Activated T-cell treated with anti-CD3 and anti-CD28 coated beads, Interleukin-2, amount 50 U/mL, for 48 hours (primary cell): ENCODE measurements around the gene MRPL30.
"Not testable (repeated sequence)": the region's sequence is repeated elsewhere in the genome, so short reads cannot be mapped to it uniquely, and the experiment has no call there.

ENCODE experiments used
- DNase-seq, 2 experiments: peaks; one replicate each; pipeline ENCODE4 v3.0.0-alpha.2; 2020

MRPL30 gene

DNA sequence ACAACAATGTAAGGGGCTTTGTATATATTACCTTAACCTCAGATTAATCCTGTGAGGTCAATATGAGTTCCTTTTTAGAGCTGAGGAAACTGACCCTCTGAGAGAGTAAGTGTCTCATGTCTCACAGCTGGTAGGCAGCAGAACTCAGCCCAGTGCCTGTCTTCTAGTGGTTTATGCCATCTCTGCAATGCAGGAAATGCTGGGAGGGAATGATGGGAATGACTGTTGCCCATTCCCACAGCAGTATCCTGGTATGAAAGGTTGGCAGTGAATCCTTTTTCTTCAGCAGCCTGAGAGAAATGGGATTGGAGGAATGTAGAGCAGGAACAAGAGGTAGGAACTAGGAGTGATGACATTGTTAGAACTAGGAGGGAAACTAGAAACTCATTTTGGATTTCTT lies 6.0 kb downstream of the MRPL30 start:
- no peak for DNase-seq

DNA sequence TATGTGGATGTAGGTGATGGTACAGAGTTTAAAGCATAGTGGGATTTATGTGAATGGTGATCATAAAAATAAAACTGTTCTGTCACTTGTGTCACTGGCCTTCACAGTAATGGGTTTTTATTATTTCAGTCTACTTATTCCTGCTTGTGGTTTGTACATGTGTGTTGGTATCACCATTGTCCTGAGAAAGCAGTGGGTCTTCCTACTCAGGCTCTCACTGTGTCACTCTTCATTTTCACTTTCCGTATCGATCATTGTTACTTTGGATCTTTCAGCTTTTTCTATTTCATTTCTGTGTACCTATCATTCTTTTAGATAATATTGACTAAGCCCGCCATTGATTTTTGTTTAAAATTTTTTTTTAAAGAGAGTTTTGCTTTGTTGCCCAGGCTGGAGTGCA lies 7.4 kb downstream of the MRPL30 start:
- DNase-seq, result no peak

DNA sequence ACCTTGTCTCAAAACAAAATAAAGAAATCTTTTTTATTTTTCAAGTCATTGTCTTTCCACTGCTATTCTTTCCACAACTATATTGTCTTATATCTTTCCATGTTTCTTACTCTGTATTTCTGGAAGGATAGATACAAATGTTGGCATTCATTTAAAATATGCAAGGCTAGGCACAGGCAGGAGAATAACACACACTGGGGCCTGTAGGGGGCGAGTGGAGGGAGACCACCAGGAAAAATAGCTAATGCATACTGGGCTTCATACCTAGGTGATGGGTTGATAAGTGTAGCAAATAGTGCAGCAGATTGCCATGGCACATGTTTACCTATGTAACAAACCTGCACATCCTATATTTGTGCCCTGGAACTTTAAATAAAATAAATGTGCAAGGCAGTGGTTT lies 9.6 kb downstream of the MRPL30 start:
- no peak for DNase-seq

DNA sequence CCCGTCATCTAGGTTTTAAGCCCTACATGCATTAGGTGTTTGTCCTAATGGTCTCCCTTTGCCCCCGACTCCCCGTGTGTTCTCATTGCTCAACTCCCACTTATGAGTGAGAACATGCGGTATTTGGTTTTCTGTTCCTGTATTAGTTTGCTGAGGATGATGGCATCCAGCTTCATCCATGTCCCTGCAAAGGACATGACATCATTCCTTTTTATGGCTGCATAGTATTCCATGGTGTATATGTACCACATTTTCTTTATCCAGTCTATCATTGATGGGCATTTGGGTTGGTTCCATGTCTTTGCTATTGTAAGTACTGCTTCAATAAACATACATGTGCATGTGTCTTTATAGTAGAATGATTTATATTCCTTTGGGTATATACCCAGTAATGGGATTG lies 11.4 kb downstream of the MRPL30 start:
- not testable (repeated sequence) for DNase-seq

DNA sequence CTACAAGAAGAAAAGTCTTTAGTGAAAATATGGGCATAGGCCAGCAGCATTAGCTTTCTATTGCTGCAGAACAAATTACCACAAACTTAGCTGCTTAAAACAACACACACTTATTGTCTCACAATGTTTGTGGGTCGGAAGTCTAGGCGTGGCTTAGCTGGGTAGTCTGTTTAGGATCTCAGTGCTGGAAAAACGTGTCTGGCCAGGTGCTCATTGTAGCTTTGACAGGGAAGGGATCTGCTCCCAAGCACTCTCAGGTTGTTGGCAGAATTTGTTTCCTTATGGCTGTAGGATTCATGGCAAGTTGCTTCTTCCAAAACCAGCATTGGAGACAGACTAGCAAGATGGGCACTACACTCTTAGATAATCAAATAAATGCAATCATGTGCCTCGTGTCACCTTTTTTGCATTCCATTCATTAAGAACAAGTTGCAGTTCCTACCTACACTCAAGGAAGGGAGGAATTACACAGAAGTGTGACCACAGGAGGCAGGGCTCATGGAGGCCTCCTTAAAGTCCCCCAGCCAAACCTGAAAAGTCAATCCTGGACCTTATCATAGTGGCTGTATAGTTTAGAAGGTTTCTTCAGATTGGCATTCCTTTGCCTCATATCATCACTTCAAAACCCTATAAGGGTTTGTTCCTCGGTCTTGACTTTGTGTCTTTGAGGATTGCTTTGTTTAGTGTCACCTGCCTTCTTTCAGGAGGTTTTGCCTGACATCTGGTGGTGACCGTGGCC lies 17.3 kb downstream of the MRPL30 start:
- no peak for DNase-seq

DNA sequence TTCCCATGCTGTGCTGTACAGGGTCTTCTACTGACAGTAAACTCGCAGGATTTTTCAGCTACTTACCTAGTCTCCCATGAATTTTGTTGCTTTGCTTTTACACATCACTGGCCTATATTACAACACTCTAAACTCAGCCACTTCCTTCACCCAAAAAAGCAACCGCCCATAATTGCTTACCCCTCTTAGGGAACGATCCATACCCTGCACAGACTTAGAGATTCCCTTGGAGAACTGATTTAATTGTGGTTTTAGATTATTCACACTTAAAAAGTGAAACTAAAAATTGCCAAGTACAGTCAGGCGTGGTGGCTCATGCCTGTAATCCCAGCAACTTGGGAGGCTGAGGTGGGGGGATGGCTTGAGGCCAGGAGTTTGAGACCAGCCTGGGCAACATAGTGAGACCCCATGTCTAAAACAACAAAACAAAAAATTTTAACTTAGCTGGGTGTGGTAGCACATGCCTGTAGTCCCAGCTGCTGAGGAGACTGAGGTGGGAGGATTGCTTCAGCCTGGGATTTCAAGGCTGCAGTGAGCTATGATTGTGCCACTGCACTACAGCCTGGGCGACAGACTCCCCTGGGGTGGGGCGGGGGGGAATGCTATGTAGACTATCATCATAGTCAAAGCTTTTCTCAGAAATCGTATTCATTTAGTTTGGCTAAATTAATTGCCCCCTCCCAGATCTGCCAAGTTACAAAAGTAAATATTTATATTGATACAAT lies 19.3 kb downstream of the MRPL30 start:
- DNase-seq, result no peak

DNA sequence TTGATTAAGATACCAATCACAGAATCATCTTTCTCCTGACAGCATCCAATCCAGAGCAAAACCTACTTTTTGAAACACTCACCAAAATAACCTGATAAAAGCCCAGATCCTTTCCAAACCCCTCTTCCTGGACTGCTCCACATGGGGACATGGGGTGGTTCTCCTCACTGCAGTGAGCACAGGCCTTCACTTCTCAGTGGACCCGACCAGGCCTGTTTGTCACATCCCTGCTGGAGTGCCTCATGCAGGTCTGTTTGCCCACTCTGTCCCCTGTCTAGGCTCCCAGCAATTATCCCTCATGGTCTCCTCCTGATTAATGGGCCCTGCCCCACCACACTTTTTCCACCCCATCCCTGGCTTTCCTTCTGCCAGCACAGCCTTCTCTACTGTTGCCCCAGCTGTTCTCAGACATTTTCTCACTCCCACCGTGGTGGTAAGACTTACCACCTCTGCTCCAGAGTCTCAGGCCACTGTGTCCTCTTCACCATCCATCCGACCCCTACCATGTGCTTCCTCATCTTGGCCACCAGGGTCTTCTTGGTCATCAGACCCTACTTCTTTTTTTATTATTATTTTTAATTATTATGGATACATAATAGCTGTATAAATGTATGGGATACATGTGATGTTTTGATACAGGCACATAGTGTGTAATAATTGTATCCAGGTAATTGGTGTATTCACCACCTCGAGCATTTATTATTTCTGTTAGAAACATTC lies 21.1 kb downstream of the MRPL30 start:
- DNase-seq, result no peak

DNA sequence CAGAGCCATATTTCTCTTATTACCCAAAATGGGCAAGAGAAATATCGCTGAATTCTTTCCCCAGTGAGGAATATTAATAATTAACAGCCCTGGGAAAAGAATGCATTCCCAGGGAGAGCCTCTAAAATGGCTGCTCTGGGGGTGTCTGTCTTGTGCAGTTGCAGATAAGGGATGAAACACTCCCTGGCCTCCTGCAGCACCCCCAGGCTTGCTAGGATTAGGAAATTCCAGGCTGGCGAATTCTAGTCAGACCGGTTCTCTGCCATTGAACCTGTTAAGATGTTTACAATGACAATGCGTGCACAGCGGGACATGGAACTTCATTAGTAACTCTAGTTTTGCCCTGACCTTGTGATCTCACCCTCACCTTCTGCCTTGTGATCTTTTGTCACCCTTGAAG lies 24.5 kb downstream of the MRPL30 start:
- DNase-seq, result no peak

DNA sequence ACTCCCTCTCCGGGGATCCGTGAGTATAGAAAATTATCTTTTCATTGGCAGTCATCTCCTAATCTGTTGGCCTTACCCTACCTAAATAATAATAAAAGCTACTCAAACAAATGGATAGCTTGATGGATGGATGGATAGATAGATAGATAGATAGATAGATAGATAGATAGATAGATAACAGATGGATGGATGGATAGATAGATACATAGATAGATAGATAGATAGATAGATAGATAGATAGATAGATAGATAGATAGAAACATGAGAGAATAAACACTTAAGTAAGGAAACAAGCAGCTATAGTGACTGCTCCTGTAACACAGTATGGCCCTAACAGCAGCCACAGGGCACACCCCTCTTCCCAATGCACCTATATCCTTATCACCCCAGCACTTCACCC lies 35.1 kb downstream of the MRPL30 start:
- DNase-seq, result no peak

DNA sequence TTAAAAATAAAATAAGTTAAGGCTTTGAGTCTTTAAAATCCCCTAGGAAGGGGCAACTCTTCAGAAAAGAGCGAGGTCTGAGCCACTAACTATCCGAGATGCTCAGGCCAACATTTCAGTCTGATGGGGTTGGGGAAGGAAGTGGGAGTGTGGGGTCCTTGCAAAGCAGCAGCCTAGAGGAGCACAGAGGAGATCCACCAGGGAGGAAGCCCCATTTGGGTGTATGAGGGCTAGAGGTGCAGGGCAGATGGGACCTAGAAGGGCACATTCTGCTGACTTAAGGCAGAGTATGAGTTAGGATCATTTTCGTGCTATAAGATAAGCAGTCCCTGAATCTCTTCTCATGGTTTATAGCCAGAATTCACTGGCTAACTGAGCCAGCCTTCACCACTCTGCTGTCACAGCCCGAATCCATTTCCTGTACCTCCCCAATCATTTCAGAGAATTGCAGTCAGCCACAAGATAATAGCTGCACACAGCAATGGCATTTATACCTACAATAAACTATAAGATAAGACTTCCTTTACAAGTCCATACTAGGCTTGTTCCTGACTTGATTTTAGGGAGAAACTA lies 37.0 kb downstream of the MRPL30 start:
- DNase-seq, result no peak

DNA sequence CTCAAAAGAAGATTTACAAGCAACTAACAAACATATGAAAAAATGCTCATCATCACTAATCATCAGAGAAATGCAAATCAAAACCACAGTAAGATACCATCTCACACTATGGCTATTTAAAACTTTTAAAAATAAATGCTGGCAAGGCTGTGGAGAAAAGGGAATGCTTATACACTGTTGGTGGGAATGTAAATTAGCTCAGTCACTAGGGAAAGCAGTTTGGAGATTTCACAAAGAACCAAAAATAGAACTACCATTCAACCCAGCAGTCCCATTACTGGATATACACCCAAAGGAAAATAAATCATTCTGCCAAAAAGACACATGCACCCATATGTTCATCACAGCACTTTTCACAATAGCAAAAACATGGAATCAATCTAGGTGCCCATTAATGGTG lies 52.2 kb downstream of the MRPL30 start:
- not testable (repeated sequence) for DNase-seq

DNA sequence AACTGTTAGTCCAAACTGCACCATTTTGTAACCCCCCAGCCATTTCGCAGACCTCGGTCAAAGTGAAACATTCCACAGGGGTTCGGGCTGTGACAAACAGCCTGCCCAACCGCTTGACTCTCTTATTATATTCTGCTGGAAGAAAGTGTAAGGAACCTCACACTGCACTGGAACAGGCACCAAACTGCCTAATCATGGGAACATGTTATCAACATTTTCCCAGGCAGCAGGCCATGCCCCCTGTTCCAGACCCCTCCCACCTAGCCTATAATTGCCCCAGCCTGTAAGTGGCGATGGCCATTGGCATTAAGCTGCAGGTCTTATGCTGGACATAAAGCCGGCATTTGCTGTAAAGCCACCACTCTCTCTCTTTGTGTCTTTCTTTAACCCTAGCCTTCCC lies 57.6 kb downstream of the MRPL30 start:
- DNase-seq, result no peak

DNA sequence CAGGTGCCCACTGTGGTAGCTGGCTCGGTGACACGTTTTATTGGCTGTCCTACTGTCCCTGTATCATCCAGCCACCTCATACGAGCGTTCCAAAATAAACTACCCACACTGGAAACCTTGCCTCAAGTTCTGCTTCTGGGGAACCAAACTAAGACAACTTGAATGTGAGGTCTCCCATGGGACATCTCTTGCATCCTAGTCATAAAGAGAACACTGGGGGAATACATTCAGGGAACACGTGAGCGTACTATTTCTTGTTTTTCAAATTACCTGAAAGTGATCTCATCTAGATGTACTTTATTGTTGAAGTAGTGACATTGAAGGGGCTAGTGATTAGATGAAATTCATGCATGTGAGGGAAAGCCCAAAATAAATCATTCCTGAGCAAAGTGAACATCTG lies 59.4 kb downstream of the MRPL30 start:
- no peak for DNase-seq

DNA sequence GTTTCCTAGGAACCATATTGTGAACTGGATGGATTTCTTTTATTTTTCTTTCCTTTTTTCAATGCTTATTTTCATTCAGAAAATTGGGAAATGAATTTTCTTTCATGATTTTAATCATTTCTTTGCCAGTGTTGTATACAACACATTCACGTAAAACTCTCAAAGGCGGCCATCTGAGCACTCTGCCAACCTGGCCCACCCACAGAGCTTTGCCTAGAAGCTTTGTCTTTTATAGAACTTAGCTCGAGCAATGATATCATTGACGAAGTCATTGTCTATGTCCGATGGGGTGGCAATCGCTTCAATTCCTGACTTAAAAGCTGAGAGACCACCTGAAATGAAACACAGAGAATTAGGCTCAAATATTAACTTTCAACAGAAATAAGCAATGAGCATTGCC lies 61.2 kb downstream of the MRPL30 start:
- DNase-seq, result no peak
